MM.1S (cell line): ENCODE data around the gene NPPC.

Experiments used
- DNase-seq: peaks from one replicate; pipeline ENCODE4 v3.0.0-alpha.2; 2015
- H2AFZ ChIP-seq: fragments of 300-600 bp; sonication (generic); 2 replicates; pipeline ENCODE4 v1.6.0; 2016; ENCODE audit warnings: antibody characterized with exemption, low read length
- H3F3A ChIP-seq: fragments of 300-600 bp; sonication (generic); 2 replicates; pipeline ENCODE4 v1.6.1; 2016; ENCODE audit warnings: mild to moderate bottlenecking, antibody characterized with exemption, low read length, moderate library complexity, mixed read lengths; ENCODE audit not compliant: insufficient read depth
- H3K27ac ChIP-seq: fragments of 300-600 bp; sonication (generic); 2 replicates; pipeline ENCODE4 v1.5.1; 2016; ENCODE audit warnings: mild to moderate bottlenecking, low read length
- H3K27me3 ChIP-seq: fragments of 300-600 bp; sonication (generic); replicated peaks from 2 replicates; pipeline ENCODE4 v1.6.0; 2016; ENCODE audit warnings: low read length; ENCODE audit not compliant: insufficient read depth
- H3K36me3 ChIP-seq: fragments of 300-600 bp; sonication (generic); replicated peaks from 2 replicates; pipeline ENCODE4 v1.6.1; 2016; ENCODE audit warnings: mild to moderate bottlenecking, low read length, mixed read lengths; ENCODE audit not compliant: insufficient read depth
- H3K4me1 ChIP-seq: fragments of 300-600 bp; sonication (generic); 2 replicates; pipeline ENCODE4 v1.6.1; 2016; ENCODE audit warnings: low read length, mixed read lengths
- H3K4me2 ChIP-seq: fragments of 300-600 bp; sonication (generic); 2 replicates; pipeline ENCODE4 v1.6.0; 2016; ENCODE audit warnings: low read depth, low read length
- H3K4me3 ChIP-seq: fragments of 300-600 bp; sonication (generic); 2 replicates; pipeline ENCODE4 v1.5.1; 2016; ENCODE audit warnings: low read length, mixed read lengths
- H3K79me2 ChIP-seq: fragments of 300-600 bp; sonication (generic); 2 replicates; pipeline ENCODE4 v1.6.1; 2016; ENCODE audit warnings: mixed run types, low read length, mixed read lengths
- H3K9ac ChIP-seq: fragments of 300-600 bp; sonication (generic); 2 replicates; pipeline ENCODE4 v1.6.1; 2016; ENCODE audit warnings: low read length, mixed read lengths
- H3K9me2 ChIP-seq: fragments of 300-600 bp; sonication (generic); replicated peaks from 2 replicates; pipeline ENCODE4 v1.6.1; 2016; ENCODE audit warnings: mild to moderate bottlenecking, low read length, mixed read lengths; ENCODE audit not compliant: insufficient read depth
- H3K9me3 ChIP-seq: fragments of 300-600 bp; sonication (generic); replicated peaks from 2 replicates; pipeline ENCODE4 v1.6.1; 2016; ENCODE audit warnings: mild to moderate bottlenecking, low read length, mixed read lengths; ENCODE audit not compliant: insufficient read depth
- H4K20me1 ChIP-seq: fragments of 300-600 bp; sonication (generic); 2 replicates; pipeline ENCODE4 v1.6.1; 2016; ENCODE audit warnings: mild to moderate bottlenecking, low read length, moderate library complexity, mixed read lengths; ENCODE audit not compliant: insufficient read depth
- CTCF ChIP-seq: fragments of 300-600 bp; sonication (generic); IDR thresholded peaks from 2 replicates; pipeline ENCODE4 v1.5.1; 2016; ENCODE audit warnings: antibody characterized with exemption, low read length, mixed read lengths
- EZH2 ChIP-seq: fragments of 300-600 bp; sonication (generic); optimal IDR thresholded peaks from 2 replicates; pipeline ENCODE3; 2017; ENCODE audit warnings: low read depth, mild to moderate bottlenecking, antibody characterized with exemption, low read length, mixed read lengths
- EZH2phosphoT487 ChIP-seq: fragments of 300-600 bp; sonication (generic); IDR thresholded peaks from 2 replicates; pipeline ENCODE4 v1.6.1; 2018; ENCODE audit warnings: antibody characterized with exemption, low read length

The NPPC gene

GRCh38 chr2:231961349-231962166 lies 35.4 kb upstream of the NPPC start, which contains the start of gene DIS3L2:
DIS3L2 (plus strand) TSS chr2:231961713; CDS start chr2:232014928, 53,215 bp downstream.
- no peaks in the 10 kb centered on the region for H3F3A ChIP-seq
- H3K9ac ChIP-seq, result peak within 1 kb of the TSS; percentile 80
- H3K79me2 ChIP-seq, result peaks cover 49% of the 10 kb centered on the region
- DNase-seq, result peak; percentile 87
- H3K9me3 ChIP-seq, result no peaks in the 10 kb centered on the region
- H3K4me2 ChIP-seq, result peak within 1 kb of the TSS; percentile 85
- no peaks in the 10 kb centered on the region for H3K36me3 ChIP-seq
- H4K20me1 ChIP-seq, result no peaks in the 10 kb centered on the region
- no peaks in the 10 kb centered on the region for H3K9me2 ChIP-seq
- peak within 1 kb of the TSS; percentile 97 for H2AFZ ChIP-seq
- TF ChIP-seq CTCF (no peak), EZH2 (no peak), EZH2phosphoT487 (no peak)
- H3K4me1 ChIP-seq, result peaks cover 3% of the 10 kb centered on the region
- no peaks in the 10 kb centered on the region for H3K27me3 ChIP-seq
- peak within 1 kb of the TSS; percentile 89 for H3K4me3 ChIP-seq
- H3K27ac ChIP-seq, result peak within 1 kb of the TSS; percentile 55; the same call in 1 of the 2 replicates

GRCh38 chr2:231960810-231961348 lies 34.7 kb upstream of the NPPC start:
- H2AFZ ChIP-seq, result peak overlapping the region; percentile 97
- H3K9me3 ChIP-seq, result no peaks in the 10 kb centered on the region
- peak overlapping the region; percentile 89 for H3K4me3 ChIP-seq
- no peak for DNase-seq
- H3K27me3 ChIP-seq, result no peaks in the 10 kb centered on the region
- no peaks in the 10 kb centered on the region for H4K20me1 ChIP-seq
- H3K4me2 ChIP-seq, result peak overlapping the region; percentile 85
- H3K36me3 ChIP-seq, result no peaks in the 10 kb centered on the region
- H3K9ac ChIP-seq, result peak overlapping the region; percentile 80
- no peaks in the 10 kb centered on the region for H3F3A ChIP-seq
- H3K79me2 ChIP-seq, result peaks cover 46% of the 10 kb centered on the region
- TF ChIP-seq CTCF, result no peak
- TF ChIP-seq EZH2phosphoT487, result no peak
- TF ChIP-seq EZH2, result no peak
- H3K9me2 ChIP-seq, result no peaks in the 10 kb centered on the region
- H3K27ac ChIP-seq, result peak overlapping the region; percentile 55; the same call in 1 of the 2 replicates
- H3K4me1 ChIP-seq, result peaks cover 3% of the 10 kb centered on the region

- H3K27ac ChIP-seq, result no peak overlapping the region
- TF ChIP-seq EZH2phosphoT487 (no peak), EZH2 (no peak), CTCF (no peak)
- no peaks in the 10 kb centered on the region for H3F3A ChIP-seq
- H2AFZ ChIP-seq, result no peak overlapping the region
- H3K9me2 ChIP-seq, result no peaks in the 10 kb centered on the region
- H3K9ac ChIP-seq, result no peak overlapping the region
- no peaks in the 10 kb centered on the region for H3K36me3 ChIP-seq
- peaks cover 18% of the 10 kb centered on the region for H3K79me2 ChIP-seq
- no peaks in the 10 kb centered on the region for H3K27me3 ChIP-seq
- H3K9me3 ChIP-seq, result no peaks in the 10 kb centered on the region
- no peaks in the 10 kb centered on the region for H4K20me1 ChIP-seq
- H3K4me1 ChIP-seq, result peaks cover 3% of the 10 kb centered on the region
- H3K4me2 ChIP-seq, result no peak overlapping the region
- no peak overlapping the region for H3K4me3 ChIP-seq
- DNase-seq, result no peak
These were observed 31.9 kb upstream of the NPPC start for GRCh38 chr2:231957913-231958763.
